Measurements from ENCODE around the gene CXCR3. TPM values are rescaled to one million over a fixed set of nuclear protein-coding genes. Genes with fewer than 3 reads are reported as not detected.
"Not testable (repeated sequence)": the region's sequence is repeated elsewhere in the genome, so short reads cannot be mapped to it uniquely, and the experiment has no call there.

The CXCR3 gene
- 10 to 100 TPM; 68.2 to 73.5 TPM for total RNA-seq

DNA sequence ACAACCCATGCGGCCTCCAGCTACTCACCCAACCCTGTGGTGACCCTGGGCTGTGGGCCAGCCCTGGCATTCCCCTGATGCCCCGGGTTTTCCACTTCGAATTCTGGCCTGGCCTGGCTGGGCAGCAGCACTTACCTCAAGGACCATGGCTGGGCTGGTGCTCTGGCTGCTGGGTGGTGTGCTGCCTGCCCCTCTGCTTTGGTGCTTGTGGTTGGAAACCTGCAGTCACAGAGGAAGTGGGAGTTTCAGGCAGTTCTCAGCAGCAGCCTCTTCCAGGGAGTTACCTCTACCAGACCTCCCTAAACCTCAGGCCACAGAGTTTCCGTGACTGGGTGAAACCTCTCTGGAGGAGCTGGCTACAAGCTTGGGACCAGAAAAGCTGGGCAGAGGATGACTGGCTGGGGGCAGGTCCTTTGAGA, at the start of gene CXCR3:
Gene CXCR3, minus strand, starts transcription at position 209 of the 419 bp plus-strand sequence. Its CDS starts 62 bp downstream, at position 147.
- CTCF ChIA-PET = interaction anchor here (0.9 to 1.9 kb wide), 3 partner anchors 18 to 32 kb away, joined by 4 to 8 read pairs (median 5); no protein-coding TSS in a partner anchor
- Mint-ChIP-seq H3K9me3 (no peaks in the 10 kb centered on the region), H3K27me3 (no peaks in the 10 kb centered on the region), H3K4me1 (peaks cover 82% of the 10 kb centered on the region), H3K4me3 (peak within 1 kb of the TSS; percentile 92), H3K36me3 (ENCODE audit: low read depth) (peaks cover 50% of the 10 kb centered on the region), H3K27ac (peak within 1 kb of the TSS; percentile 91)
- POLR2A ChIA-PET = interaction anchor here (1.3 kb wide), 1 partner anchor 86 kb away, joined by 8 read pairs; the partner anchor contains the start of gene OGT
- DNase-seq = peak; percentile 75

- Mint-ChIP-seq H3K36me3 (ENCODE audit: low read depth) (no peaks in the 10 kb centered on the region), H3K27ac (no peak within 1 kb of the TSS), H3K9me3 (no peaks in the 10 kb centered on the region), H3K4me3 (no peak within 1 kb of the TSS), H3K27me3 (peaks cover 3% of the 10 kb centered on the region), H3K4me1 (peaks cover 33% of the 10 kb centered on the region)
- POLR2A ChIA-PET = no interaction called here
- CTCF ChIA-PET = interaction anchor here (0.9 kb wide), 1 partner anchor 15 kb away, joined by 4 read pairs; no protein-coding TSS in a partner anchor
- no peak for DNase-seq
Observed at GRCh38 chrX:71667328-71668247, 49.3 kb upstream of the CXCR3 start, which contains the start of gene LOC101059915. TSS of gene LOC101059915 (plus strand) at chrX:71667546.

DNA sequence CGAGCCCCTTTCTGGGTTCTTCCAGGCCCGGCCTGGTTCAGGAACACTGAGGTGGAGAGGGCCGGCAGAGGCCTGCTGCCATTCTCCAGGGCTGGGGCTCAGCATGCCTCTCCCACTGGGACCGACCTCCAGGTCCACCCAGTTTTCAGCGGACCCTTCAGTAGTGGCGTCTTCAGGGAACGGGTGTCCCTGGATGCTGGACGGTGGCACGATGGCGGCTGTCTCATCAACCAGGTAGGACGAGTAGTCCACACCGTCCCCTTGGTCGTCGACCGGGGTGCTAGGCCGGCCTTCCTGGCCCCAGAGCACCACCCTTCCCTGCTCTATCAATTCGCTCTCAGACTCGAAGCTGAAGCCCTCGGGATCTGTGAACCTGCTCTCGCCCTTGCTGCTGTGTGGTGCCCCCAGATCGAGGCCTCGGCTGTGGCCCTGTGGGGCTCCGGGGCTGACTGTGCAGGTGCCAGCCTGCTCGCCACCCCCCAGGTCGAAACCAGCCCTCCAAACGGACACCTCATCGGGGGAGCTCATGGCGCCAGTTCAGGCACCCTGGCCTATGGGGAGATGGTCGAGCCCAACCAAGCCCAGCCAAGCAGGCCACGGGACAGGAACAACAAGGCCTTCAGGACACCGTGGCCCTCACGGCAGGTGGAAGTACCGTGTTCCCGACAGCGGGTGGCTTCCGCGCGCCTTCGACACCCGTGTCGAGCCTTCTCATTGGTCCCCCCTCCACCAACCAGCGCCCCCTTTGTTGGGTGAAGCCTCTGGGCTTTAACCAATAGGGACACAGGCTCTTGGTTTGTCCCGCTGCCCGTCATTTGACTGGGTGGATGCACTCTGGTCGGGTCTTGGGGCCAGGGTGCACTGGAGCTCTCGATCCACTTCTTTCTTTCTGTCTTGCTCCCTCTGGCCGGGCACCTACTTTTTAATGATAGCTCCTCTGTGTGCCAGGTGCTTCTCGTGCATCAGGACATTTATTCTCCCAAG, 48.2 kb upstream of the CXCR3 start:
- ChIA-PET POLR2A (no interaction called here), CTCF (interaction anchor here (0.9 kb wide), 1 partner anchor 14 kb away, joined by 4 read pairs; no protein-coding TSS in a partner anchor)
- Mint-ChIP-seq H3K9me3 (no peaks in the 10 kb centered on the region), H3K27me3 (no peaks in the 10 kb centered on the region), H3K4me3 (no peak overlapping the region), H3K27ac (no peak overlapping the region), H3K4me1 (peaks cover 33% of the 10 kb centered on the region), H3K36me3 (ENCODE audit: low read depth) (no peaks in the 10 kb centered on the region)
- DNase-seq = no peak

GRCh38 chrX:71665747-71666146, 47.4 kb upstream of the CXCR3 start:
- Mint-ChIP-seq H3K4me3 (no peak overlapping the region), H3K36me3 (ENCODE audit: low read depth) (no peaks in the 10 kb centered on the region), H3K9me3 (no peaks in the 10 kb centered on the region), H3K27ac (no peak overlapping the region), H3K27me3 (no peaks in the 10 kb centered on the region), H3K4me1 (peaks cover 25% of the 10 kb centered on the region)
- CTCF ChIA-PET = no interaction called here
- POLR2A ChIA-PET = no interaction called here
- DNase-seq = no peak

GRCh38 chrX:71664889-71665491, 46.7 kb upstream of the CXCR3 start:
- no peak for DNase-seq
- Mint-ChIP-seq H3K4me3 (no peak overlapping the region), H3K36me3 (ENCODE audit: low read depth) (no peaks in the 10 kb centered on the region), H3K27me3 (no peaks in the 10 kb centered on the region), H3K27ac (no peak overlapping the region), H3K9me3 (no peaks in the 10 kb centered on the region), H3K4me1 (peaks cover 19% of the 10 kb centered on the region)
- ChIA-PET CTCF (no interaction called here), POLR2A (no interaction called here)

- POLR2A ChIA-PET; H3K27me3 Mint-ChIP-seq; H3K36me3 Mint-ChIP-seq (ENCODE audit: low read depth); H3K4me3 Mint-ChIP-seq; CTCF ChIA-PET; H3K9me3 Mint-ChIP-seq; H3K27ac Mint-ChIP-seq: not testable (repeated sequence)
- peaks cover 19% of the 10 kb centered on the region for H3K4me1 Mint-ChIP-seq
- peak; percentile 7 for DNase-seq
Observed at GRCh38 chrX:71664202-71664601, 45.9 kb upstream of the CXCR3 start.

- peak overlapping the region; percentile 38 for H3K4me3 Mint-ChIP-seq
- H3K27ac Mint-ChIP-seq = peak overlapping the region; percentile 50
- peaks cover 19% of the 10 kb centered on the region for H3K4me1 Mint-ChIP-seq
- H3K36me3 Mint-ChIP-seq (ENCODE audit: low read depth); H3K27me3 Mint-ChIP-seq; H3K9me3 Mint-ChIP-seq; CTCF ChIA-PET; POLR2A ChIA-PET: not testable (repeated sequence)
- DNase-seq = peak; percentile 26
Observed at GRCh38 chrX:71663238-71663637, 44.9 kb upstream of the CXCR3 start.

- H3K27me3 Mint-ChIP-seq; CTCF ChIA-PET; H3K9me3 Mint-ChIP-seq; H3K36me3 Mint-ChIP-seq (ENCODE audit: low read depth); POLR2A ChIA-PET: not testable (repeated sequence)
- H3K27ac Mint-ChIP-seq = peak overlapping the region; percentile 82
- DNase-seq = peak; percentile 22
- peak overlapping the region; percentile 57 for H3K4me3 Mint-ChIP-seq
- peaks cover 19% of the 10 kb centered on the region for H3K4me1 Mint-ChIP-seq
Observed at GRCh38 chrX:71662654-71663053, 44.3 kb upstream of the CXCR3 start.

DNA sequence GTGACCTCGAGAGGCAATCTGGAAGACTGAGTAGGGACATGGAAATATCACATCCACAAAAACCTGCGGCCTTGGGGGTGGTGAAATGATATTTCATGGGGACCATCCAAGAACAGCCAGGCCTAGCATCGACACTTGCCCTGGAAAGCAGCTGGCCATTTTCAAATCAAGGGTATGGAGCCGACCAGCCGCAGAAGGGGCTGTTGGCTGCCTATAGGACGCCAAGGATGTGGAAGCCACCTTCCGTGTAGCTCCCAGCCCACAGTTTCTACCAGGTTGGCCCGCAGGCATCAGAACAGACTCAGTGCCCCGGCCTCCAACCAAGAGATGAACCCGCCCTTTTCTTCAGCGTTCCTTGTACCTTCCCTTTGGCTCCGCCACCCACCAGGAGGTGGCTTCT, 43.6 kb upstream of the CXCR3 start:
- H3K27me3 Mint-ChIP-seq = no peaks in the 10 kb centered on the region
- no peak overlapping the region for H3K4me3 Mint-ChIP-seq
- CTCF ChIA-PET = no interaction called here
- no peak for DNase-seq
- POLR2A ChIA-PET = no interaction called here
- no peaks in the 10 kb centered on the region for H3K36me3 Mint-ChIP-seq (ENCODE audit: low read depth)
- H3K27ac Mint-ChIP-seq = peak overlapping the region; percentile 82
- peaks cover 20% of the 10 kb centered on the region for H3K4me1 Mint-ChIP-seq
- no peaks in the 10 kb centered on the region for H3K9me3 Mint-ChIP-seq

- Mint-ChIP-seq H3K36me3 (ENCODE audit: low read depth) (no peaks in the 10 kb centered on the region), H3K9me3 (no peaks in the 10 kb centered on the region), H3K4me3 (no peak overlapping the region), H3K27me3 (peaks cover 11% of the 10 kb centered on the region), H3K4me1 (peaks cover 25% of the 10 kb centered on the region), H3K27ac (no peak overlapping the region)
- no peak for DNase-seq
- ChIA-PET POLR2A (no interaction called here), CTCF (no interaction called here)
Observed at GRCh38 chrX:71660562-71661416, 42.5 kb upstream of the CXCR3 start.

GRCh38 chrX:71659959-71660358, 41.6 kb upstream of the CXCR3 start:
- Mint-ChIP-seq H3K4me1 (peaks cover 25% of the 10 kb centered on the region), H3K9me3 (no peaks in the 10 kb centered on the region), H3K36me3 (ENCODE audit: low read depth) (no peaks in the 10 kb centered on the region), H3K4me3 (no peak overlapping the region), H3K27ac (no peak overlapping the region), H3K27me3 (peaks cover 11% of the 10 kb centered on the region)
- no peak for DNase-seq
- ChIA-PET CTCF (no interaction called here), POLR2A (no interaction called here)

GRCh38 chrX:71659342-71659741, 41.0 kb upstream of the CXCR3 start:
- CTCF ChIA-PET = no interaction called here
- Mint-ChIP-seq H3K36me3 (ENCODE audit: low read depth) (no peaks in the 10 kb centered on the region), H3K9me3 (no peaks in the 10 kb centered on the region), H3K4me3 (no peak overlapping the region), H3K27ac (no peak overlapping the region), H3K4me1 (peaks cover 25% of the 10 kb centered on the region), H3K27me3 (peaks cover 12% of the 10 kb centered on the region)
- POLR2A ChIA-PET = no interaction called here
- no peak for DNase-seq
